PC-3 (cell line): ENCODE measurements around the gene MAPK4.

ENCODE experiments used
- CTCF ChIP-seq: fragments of 300-600 bp; sonication (generic); conservative IDR thresholded peaks from 2 replicates; pipeline ENCODE4 v1.5.1; 2017; ENCODE audit warnings: antibody characterized with exemption, low read depth, mild to moderate bottlenecking, low read length
- EZH2 ChIP-seq: fragments of 300-600 bp; sonication (generic); IDR thresholded peaks from one replicate; pipeline ENCODE4 v1.6.1; 2017; ENCODE audit warnings: antibody characterized with exemption, mild to moderate bottlenecking, low read length; ENCODE audit not compliant: unreplicated experiment
- EZH2phosphoT487 ChIP-seq: fragments of 300-600 bp; sonication (generic); IDR thresholded peaks from 2 replicates; pipeline ENCODE4 v1.6.1; 2018; ENCODE audit warnings: mild to moderate bottlenecking, antibody characterized with exemption, low read length, borderline replicate concordance

GRCh38 chr18:50559752-50560680 is at the start of gene MAPK4:
- TF ChIP-seq CTCF = no peak
- TF ChIP-seq EZH2 = no peak
- no peak for TF ChIP-seq EZH2phosphoT487
